Kasumi-1 (cell line): Measurements from ENCODE around the gene RPS21.

ENCODE experiments used
- DNase-seq, 2 experiments: peaks; one replicate each; lab custom pipeline; 2025; lab: John Stamatoyannopoulos, UW

The RPS21 gene

DNA sequence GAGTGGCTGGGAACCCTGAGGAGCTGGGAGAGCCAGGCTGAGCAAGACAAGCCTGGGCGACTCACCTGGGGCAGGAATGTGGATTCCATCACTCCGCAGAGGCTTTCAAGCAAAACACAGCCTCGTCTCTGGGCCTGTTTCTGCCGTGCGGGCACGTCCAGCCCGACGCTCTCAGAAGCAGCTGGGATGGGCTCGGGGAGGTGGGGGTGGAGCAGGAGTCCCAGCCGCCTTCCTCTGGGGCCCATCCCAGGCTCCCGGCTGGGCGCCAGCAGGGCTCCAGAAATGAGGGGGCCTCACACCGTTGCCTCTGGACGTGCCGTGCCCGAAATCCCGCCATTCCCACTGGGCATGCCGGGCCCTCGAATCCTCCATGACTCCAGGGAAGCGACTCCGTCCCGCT is 8.7 kb upstream of the RPS21 start:
- DNase-seq: no peak

DNA sequence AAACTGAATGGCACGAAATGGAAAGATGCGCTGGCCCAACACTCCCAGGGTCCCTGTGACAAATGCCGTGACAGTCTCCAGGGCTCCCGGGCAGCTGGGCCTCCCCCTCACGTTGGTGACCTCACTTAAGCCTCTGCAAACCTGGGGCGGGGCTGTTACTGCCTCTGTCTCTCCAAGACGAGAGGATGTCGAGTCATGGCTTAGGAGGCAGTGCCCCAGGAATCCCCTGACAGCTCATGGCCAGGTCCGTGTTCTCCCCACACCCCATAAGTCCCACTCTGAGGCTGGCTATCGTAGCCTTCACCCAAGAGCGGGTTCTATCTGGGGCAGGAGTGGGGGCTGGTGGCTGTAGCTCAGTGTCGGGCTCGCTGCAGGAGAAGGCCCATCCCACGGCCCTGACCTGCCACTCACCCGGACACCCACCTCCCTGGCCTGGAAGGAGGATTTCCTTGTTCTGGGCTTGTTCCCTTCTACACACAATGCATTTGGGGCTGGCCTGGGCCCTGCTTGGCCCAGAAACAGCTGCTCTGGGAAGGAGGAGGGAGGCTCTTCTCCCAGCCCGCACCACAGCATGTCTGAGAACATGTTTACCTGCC is 5.6 kb upstream of the RPS21 start:
- no peak for DNase-seq

DNA sequence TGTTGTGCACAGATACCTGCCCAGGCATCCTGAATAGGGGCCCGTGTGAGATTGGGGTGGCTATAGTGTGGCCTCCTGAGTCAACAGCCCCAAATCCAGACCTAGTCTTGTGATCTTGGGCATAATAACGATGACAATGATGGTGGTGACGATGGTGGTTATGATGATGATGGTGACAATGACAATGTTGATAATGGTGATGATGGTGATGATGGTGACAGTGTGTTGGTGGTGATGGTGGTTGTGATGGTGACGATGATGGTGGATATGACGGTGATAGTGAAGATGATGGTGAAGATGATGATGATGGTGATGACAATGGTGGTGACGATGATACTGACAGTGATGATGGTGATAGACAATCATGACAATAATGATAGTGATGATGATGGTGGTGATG is 5.1 kb upstream of the RPS21 start:
- no peak for DNase-seq

DNA sequence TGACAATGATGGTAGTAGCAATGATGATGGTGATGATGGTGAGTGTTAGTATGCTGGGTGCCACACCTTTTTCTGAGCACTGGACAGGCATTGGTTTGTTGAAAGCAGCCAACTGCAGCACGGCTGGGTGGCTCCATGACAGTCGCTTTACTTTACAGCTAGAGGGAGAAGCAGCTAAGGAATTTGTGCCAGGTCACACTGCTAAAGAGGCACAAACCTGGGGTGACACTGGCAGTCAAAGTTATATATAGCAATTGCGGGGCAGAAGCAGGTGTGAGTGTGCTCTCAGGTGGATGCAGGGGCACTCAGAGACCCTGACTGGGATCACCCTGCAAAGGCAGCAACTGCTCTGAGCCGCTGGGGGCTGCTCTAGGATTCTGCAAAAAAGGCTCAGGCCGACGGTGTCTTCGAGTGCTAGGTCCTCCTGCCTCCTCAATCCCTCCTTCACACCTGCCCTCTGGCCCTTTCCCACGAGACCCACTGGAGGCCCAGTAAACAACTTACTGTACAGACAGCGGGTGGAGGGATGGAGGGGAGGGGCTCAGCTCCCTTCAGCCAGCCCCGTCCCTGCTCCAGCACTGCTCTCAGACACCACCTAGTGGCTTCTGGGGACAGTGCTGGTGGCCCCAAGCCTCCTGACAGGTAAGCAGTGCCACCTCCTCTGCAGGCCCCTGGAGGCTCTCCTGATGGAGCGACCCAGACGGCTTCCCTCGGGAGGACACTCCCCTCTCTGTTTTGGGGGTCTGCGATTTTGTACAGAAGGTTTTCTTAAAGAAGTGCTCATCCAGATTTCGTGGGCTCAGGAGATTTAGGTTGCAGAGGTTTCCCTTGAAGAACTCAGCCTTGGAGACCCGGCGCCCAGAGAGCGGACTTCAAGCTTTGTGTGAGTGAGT is 4.4 kb upstream of the RPS21 start:
- peak; percentile 77 for DNase-seq

DNA sequence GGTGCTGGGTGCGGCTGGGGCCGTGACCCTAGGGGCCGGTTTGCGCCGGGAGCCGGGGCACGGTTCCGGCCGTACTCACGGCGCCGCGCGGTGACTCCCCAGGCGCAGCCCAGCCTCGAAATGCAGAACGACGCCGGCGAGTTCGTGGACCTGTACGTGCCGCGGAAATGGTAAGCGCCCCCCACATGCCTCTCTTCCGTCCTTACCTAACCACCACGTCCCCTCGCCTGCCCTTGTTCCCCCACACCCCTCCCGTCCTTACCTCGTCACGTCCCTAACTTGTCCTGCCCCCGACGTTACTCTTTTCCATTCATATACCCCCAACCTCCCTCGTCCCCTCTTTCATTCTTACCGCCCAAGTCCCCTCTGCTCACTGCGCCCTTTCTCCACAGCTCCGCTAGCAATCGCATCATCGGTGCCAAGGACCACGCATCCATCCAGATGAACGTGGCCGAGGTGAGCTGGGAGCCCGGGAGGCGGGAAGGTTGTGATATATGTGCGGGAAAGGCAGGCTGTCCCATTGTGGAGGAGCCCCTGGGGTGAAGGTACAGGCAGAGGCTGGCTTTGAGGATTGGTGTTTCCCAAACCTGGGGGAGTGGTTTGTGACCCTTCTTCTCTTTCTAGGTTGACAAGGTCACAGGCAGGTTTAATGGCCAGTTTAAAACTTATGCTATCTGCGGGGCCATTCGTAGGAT is 463 bp downstream of the RPS21 start:
- DNase-seq: no peak

DNA sequence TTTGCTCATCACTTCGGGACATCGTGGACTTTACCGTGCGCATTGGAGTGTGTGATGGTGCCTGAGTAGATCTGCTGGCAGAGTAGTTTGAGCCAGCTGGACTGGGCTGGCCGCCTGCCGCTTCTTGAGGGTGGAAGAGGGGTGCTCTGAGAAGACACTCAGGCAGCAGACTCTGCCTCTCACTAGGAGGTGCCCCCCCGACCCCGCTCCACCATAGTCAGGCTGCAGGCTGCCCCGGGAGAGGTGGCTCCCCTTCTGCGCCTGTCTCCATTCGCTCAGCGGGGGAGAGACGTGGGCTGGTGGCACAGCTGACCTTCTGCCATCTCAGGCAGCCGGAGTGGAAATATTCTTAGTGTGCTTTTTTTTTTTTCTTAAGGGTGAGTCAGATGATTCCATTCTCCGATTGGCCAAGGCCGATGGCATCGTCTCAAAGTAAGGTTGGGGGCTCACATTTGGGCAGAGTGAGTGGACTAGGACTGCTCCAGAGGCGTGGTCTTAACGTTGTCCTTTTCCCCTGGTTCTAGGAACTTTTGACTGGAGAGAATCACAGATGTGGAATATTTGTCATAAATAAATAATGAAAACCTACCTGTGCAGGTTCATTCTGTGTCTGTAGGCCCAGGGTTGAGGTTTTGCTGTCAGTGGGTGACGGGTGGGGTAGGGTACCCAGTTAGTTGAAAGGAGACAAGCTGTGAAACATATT is 1.2 kb downstream of the RPS21 start:
- DNase-seq: no peak

DNA sequence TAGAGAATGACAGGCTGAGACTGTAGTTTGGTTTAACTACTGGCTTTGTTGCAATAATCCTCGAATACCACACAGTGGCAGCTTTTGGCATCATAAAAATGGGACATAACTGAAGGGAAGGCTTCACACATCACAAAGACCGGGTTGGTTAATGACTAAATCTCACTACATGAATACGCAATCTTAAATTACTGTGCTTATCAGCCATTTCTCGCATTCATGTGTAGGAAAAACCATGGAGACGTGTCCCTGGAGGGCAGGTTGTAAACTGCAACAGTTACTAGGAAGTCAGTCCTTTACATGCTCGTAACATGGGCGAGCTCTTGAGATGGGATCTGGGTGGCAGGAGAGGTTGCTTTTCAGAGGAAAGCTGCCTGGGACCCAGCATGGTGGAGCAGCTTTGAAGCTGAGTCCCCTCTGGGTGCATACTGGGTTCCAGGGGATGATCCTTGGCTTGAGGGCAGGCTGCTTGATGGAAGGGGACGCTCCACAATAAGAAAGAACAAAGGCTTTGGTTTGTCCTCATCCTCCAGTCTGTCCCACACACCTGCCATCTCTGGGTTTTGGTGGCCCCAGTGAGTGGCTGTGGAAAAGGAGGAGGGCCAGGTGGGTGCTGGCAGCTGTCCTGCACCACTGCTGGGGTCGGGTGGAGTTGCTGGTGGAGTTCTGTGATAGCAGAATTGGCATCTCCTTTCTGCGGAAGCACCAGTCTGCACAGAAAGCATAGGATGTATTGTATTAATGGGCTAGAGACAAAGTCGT is 2.1 kb downstream of the RPS21 start:
- no peak for DNase-seq

DNA sequence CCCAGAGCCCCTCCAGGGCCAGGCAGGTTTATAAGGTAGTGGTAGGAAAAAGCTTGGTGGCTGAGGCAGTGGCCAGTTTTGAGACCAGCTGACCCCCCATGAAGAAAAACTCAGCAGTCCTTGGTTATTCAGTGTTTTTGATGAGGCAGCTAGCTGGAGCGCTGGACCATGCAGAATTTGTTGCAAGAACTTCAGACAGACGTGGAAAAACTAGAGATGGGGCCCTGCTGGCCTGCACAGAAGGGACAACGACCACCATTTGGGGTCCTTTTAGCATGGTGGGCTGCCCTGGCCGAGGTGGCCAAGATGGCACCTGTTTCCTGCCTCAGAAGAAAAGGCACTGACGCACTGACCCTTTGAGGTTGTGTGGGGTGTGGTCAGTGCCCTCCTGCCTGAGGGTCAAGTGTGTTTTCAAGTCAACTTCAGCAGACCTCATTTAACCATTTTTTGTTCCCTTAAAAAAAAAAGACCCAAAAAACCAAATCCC is 2.7 kb downstream of the RPS21 start:
- DNase-seq: no peak

DNA sequence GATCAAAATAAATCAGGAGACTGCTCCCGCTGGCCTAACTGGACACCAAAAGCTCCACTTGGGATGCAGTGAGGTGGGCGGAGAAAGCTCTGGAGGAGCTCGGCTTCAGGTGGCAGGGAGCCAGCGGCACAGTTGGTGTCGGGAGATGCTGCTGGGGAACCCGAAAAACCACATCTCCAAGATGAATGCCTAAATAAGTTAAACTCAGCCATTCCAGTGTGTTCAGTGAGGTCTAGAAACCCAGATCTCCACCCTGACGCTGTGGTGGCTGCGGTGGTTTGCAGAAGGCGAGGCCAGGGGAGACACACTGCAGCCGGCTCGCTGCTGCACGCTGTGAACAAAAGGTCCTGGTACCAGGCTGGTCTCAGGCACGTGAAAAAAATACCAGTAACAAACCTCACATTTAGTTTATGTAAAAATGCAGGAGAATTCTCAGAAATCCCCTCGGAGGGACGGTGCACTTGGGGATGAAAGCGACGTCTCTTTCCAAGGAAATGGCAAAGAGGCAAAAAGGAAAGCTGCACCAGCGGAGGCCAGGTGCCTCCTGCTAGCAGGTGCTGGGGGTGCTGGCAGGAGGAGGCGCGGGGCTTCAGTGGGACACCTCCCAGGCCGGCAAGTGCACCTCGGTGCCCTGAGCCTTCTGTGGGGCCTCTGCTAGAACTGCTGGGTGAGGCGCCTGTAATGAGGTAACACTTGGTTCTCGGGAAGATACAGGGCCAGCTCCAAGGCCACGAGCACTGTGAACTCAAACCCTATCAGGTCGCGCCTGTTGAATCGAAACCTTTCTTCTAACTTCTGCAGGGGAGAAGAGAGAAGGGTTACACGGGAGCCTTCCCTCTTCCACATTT is 3.6 kb downstream of the RPS21 start:
- no peak for DNase-seq

DNA sequence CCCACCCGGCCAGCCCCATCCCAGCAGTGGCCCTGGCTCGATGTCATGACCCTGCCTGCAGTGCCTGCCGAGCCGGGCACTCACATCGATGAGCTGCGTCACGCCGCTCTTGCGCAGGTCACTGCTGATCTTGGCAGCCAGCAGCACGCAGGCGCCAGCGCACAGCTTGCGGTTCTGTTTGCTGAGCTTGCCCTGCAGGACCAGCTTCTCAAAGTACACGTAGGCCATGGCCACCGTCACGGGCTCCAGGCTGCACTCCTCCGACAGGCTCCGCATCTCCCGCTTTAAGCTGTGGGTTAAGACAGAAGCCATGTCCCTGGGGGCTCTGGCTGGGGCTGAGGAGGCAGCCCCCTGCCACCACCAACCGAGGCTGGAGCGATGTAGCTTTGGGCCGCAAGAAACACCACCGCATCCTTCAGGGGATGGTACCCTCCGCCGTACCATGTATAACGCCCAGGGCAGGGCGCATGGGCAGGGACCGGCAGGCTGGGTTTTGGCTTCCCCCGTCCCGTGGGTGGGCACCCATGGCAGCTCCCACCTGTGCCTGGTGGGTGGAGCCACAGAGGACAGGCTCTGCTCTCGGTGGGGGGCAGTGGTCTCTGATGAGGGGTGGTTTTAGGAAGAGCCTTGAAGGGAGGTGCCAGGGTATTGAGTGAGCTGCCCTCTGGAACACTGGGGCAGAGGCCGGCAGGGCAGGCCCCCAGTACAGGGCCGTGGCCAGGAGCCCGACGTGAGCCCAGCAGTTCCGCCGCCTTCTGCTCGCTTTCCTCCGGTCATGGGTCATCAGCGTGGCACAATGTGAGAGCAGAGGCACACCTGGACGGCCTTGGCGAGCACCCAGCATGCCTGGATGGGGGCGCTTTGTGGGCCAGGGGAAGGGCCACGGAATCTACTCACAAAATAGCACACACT is 4.5 kb downstream of the RPS21 start:
- no peak for DNase-seq

DNA sequence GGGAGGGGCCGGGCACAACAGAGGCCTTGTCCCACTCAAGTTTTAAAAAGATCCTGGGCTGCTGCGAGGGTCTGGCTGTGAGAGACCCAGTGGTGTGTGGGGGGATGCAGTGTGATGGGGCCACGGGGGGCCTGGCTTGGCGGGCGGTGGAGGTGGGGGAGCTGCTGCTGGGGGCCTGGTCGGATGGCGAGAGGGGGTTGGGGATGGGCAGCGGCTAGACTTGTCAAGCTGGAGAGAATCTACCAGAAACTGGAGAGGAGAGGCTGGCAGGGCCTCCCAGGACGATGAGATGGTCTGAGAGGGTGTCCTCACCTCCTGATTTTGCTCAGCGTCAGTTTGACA is 5.1 kb downstream of the RPS21 start:
- no peak for DNase-seq

DNA sequence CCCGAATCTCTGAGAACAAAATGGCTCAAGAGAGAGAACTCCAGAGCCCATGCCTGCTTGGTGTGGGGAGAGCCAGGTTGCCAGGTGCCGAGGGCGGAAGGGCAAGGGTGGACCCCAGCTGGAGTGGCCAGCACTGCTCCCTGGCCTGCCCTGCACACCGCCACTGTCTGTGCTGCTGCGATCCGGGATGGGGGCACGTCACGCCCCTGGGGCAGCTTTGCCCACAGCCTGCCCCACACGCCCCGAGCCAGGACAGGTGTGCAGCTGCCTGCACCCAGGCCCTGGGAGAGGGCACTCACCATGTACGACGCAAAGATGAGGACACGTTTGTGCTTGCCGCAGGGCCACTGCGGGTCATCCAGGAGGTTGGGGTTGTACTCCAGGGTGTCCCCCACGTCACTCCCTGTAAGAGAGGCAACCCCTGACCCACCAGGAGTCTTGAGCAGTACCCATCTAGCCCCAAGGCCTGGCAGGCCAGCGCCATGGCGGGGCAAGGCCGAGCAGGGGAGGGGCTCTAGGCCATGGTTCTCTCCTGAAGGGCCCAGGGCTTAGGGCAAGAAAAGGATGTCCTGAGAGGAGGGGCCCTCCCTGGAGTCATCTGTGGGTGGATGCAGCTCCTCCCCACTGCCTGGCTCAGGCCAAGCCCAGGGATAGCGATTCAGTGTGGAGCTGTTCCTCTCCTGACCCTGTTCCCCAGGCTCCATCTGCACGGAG is 5.9 kb downstream of the RPS21 start:
- no peak for DNase-seq

DNA sequence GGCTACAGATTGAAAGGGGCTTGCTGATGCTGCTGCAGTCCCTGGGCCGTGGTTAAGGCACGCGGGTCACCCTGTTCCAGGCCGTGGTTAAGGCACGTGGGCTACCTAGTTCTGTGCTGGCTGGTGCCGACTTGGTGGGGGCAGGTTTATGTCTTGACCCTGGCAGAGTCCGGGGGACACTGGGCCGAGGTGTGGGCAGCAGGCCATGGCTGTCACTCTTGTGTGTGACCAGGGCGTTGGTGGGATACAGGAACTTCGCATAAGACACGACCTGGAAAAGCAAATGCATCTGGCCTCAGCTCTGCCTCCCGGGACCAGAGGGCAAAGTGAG is 6.4 kb downstream of the RPS21 start:
- no peak for DNase-seq

DNA sequence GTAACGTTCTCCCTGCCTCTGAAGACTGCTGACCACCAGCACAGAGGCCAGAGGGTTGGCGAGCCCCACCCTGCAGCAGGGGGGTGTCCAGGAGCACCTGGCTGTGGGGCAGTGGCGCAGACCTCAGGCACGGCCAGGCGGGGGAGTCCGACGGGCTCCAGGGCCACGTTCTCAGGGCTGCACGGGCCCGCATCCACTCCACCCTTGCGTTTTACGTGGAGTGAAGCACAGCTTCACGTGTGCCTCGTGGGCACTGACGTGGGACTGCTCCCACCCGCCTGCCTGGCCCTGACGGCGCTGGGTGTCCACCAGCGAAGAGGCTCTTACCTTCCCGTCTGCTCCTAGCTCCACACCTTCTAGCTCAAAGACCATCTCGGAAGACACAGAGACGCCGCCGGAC is 6.9 kb downstream of the RPS21 start:
- no peak for DNase-seq

DNA sequence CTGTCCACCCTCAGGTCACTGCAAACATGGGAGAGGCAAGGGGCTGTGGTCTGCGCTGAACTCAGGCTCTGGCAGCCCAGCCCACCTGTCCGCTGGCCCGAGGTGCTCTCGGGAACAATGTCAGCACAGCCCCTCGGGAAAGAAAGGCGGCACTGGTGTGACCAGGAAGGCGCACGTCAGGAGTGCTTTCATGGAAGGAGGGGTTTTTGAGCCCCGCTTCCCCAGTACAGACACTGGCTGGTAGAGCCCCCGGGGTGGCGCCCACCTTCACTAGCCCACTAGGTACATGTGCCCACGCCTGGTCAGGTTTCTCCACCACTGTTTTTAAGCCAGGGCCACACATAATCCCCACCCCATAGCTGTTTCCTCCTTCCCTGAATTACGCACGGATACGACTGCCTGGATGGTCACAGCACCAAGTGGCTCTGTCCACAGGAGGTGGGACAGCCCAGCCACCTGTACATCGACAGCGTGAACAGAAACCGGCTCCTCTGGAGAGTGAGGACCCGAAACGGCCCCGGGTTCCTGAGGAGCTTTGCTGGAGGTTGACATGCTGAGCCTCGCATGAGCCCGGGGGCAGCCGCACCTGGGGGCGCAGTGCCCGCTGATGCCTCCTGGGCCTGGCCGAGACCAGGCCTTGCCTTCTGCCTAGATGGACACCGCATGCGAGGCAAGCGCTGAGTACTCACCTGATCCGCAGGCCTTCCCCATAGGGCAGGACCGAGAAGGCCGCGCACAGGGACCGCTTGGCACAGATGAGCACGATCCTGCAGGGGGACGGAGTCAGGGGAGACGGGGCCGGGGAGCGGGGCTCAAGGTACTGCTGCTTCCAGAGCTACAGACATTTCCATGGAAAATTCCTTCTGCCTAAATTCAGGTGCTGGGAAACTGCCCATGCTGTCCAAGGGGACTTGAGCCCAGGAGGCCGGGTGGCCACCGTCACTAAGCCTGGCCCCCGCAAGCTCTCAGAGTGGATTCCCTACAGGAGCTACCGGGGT is 7.6 kb downstream of the RPS21 start:
- no peak for DNase-seq

DNA sequence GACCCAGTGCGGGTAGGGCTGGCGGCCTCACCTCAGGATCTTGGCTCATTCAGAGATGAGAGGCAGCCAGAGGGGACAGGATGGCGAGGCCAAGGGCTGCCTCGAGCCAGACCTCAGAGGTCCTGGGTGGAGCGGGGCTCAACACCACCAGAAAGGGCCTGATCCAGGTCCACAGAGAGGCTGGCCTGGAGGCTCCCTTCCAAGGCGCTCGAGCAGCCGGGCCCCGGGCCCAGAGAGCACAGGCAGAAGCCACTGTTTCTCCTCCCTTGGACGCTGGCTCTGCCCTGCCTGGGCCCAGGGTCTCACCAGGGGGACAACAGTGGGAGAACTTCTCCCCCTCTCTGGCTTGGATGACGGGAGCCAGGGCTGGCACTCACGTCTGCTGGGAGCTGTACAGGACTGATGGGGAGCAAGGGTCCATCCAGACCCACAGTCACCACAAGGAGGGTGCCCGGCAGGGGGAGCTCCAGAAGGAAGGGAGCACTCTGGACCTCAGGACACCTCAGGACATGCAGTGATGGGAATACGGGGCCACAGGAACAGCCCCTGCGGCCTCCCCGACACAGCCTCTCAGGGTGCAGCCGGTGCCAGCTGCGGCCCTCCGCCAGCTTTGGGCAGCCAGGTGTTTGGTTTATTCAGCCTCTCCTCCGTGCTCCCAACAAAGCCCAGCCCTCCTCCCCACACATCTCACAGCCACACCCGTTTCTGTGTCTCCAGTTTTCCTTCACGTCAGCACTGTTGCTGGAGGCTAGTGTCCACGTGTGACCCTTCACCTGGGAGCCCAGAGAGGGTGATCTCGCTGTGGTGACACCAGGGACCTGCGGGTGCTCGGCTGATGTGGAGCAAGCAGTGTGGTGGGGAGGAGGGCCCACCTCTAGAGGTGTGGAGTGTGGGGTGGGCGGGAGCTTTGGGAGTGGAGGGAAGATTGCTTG is 8.7 kb downstream of the RPS21 start:
- DNase-seq: no peak
